Sigmoid colon (tissue), 3 donors: ENCODE results near the gene CCDC74A.

Experiments
- CTCF ChIP-seq, 4 experiments: fragments of 450-650 bp in 3 of 4; fragments of 200-600 bp in 1 of 4; IDR thresholded peaks; one replicate each; pipeline ENCODE4 v1.5.1; 2016 to 2019; ENCODE audit warnings: antibody characterized with exemption in 4 of 4, mild to moderate bottlenecking in 3 of 4, moderate library complexity in 2 of 4
- POLR2A ChIP-seq, 2 donors: fragments of 450-650 bp; IDR thresholded peaks; one replicate each; pipeline ENCODE4 v1.6.1; 2016; ENCODE audit warnings: antibody characterized with exemption in 2 of 2, mild to moderate bottlenecking in 2 of 2, moderate library complexity in 2 of 2

GRCh38 chr2:131542438-131543384 is 15.0 kb downstream of the CCDC74A start:
- TF ChIP-seq CTCF (IDR thresholded peaks at IDR 0.05) (no peak), POLR2A (IDR thresholded peaks at IDR 0.05) (no peak)
